ENCODE data around the gene ZNF488. TPM values are rescaled to one million over a fixed set of nuclear protein-coding genes. Genes with fewer than 3 reads are reported as not detected.

ZNF488 gene
- total RNA-seq, 1 donor from 2014 or later: 0.29 TPM

DNA sequence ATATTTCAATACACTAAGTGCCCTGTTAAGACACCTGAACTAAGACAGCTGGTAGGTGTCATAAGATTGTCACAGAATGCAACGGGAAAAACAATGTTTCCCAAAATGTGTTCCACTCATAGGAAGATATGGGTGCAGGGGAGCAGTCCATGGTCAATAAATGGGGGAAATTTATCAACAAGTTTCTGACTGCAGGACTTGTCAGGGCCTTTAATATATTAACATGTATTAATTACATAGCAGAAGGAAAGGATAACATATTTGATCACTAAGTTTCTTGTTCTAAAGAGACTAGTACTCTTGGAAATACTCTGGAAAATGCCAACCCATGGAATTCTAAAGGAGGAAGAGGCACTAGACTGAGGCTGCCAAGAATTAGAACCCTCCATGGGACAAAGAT, 29.2 kb downstream of the ZNF488 start:
- no peaks in the 10 kb centered on the region for H3K36me3 ChIP-seq (ENCODE audit: control insufficient read depth, insufficient read depth, low read length)
- H3K27me3 ChIP-seq (ENCODE audit: control insufficient read depth, insufficient read depth, low read length): no peaks in the 10 kb centered on the region
- DNase-seq (ENCODE audit: low read depth): no peak
- no peak overlapping the region for H3K4me3 ChIP-seq (ENCODE audit: low read depth, low read length)
- TF ChIP-seq, protein P1, sequence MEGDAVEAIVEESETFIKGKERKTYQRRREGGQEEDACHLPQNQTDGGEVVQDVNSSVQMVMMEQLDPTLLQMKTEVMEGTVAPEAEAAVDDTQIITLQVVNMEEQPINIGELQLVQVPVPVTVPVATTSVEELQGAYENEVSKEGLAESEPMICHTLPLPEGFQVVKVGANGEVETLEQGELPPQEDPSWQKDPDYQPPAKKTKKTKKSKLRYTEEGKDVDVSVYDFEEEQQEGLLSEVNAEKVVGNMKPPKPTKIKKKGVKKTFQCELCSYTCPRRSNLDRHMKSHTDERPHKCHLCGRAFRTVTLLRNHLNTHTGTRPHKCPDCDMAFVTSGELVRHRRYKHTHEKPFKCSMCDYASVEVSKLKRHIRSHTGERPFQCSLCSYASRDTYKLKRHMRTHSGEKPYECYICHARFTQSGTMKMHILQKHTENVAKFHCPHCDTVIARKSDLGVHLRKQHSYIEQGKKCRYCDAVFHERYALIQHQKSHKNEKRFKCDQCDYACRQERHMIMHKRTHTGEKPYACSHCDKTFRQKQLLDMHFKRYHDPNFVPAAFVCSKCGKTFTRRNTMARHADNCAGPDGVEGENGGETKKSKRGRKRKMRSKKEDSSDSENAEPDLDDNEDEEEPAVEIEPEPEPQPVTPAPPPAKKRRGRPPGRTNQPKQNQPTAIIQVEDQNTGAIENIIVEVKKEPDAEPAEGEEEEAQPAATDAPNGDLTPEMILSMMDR (IDR thresholded peaks at IDR 0.05; ENCODE audit: insufficient read depth, low read length, poor library complexity, severe bottlenecking): no peak

DNA sequence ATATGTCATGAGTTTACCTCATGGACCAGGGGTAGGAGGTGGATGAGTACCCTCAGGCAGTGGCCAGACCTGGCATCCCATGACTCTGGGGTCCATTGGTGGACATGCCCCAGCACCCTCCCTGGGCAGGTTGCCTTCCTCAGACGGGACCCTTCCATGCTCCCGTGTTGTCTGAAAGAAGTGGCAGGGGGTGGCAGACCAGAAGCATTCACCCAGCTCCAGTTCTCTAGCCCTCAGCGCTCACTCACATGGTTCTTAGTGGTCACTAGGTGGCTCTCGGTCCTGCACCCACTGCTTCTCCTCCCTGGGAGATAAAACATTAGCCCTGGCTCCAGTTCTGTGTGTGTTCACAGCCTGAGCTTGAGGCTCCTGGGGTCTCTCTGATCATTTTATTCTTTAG, 29.9 kb downstream of the ZNF488 start:
- H3K4me3 ChIP-seq (ENCODE audit: low read depth, low read length): no peak overlapping the region
- TF ChIP-seq, protein P1 (IDR thresholded peaks at IDR 0.05; ENCODE audit: insufficient read depth, low read length, poor library complexity, severe bottlenecking): peak; percentile 29
- no peaks in the 10 kb centered on the region for H3K36me3 ChIP-seq (ENCODE audit: control insufficient read depth, insufficient read depth, low read length)
- no peaks in the 10 kb centered on the region for H3K27me3 ChIP-seq (ENCODE audit: control insufficient read depth, insufficient read depth, low read length)
- DNase-seq (ENCODE audit: low read depth): no peak

DNA sequence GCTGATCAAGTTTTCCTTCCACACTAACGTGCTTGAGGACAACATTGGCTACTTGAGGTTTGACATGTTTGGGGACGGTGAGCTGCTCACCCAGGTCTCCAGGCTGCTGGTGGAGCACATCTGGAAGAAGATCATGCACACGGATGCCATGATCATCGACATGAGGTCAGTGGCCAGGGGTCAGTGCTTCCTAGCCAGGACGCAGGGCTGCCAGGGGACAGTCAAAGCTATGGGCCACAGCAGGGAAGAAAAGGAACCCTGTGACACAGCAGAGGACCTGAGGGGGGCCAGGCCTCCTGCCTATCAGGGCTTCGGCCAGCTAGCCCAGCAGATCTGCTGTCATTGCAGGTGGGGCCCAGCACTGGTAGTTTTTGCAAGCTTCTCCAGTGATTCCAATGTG, 30.7 kb downstream of the ZNF488 start:
- TF ChIP-seq, protein P1 (IDR thresholded peaks at IDR 0.05; ENCODE audit: insufficient read depth, low read length, poor library complexity, severe bottlenecking): no peak
- Histone ChIP-seq H3K36me3 (ENCODE audit: control insufficient read depth, insufficient read depth, low read length) (no peaks in the 10 kb centered on the region), H3K27me3 (ENCODE audit: control insufficient read depth, insufficient read depth, low read length) (no peaks in the 10 kb centered on the region), H3K4me3 (ENCODE audit: low read depth, low read length) (no peak overlapping the region)
- DNase-seq (ENCODE audit: low read depth): no peak

DNA sequence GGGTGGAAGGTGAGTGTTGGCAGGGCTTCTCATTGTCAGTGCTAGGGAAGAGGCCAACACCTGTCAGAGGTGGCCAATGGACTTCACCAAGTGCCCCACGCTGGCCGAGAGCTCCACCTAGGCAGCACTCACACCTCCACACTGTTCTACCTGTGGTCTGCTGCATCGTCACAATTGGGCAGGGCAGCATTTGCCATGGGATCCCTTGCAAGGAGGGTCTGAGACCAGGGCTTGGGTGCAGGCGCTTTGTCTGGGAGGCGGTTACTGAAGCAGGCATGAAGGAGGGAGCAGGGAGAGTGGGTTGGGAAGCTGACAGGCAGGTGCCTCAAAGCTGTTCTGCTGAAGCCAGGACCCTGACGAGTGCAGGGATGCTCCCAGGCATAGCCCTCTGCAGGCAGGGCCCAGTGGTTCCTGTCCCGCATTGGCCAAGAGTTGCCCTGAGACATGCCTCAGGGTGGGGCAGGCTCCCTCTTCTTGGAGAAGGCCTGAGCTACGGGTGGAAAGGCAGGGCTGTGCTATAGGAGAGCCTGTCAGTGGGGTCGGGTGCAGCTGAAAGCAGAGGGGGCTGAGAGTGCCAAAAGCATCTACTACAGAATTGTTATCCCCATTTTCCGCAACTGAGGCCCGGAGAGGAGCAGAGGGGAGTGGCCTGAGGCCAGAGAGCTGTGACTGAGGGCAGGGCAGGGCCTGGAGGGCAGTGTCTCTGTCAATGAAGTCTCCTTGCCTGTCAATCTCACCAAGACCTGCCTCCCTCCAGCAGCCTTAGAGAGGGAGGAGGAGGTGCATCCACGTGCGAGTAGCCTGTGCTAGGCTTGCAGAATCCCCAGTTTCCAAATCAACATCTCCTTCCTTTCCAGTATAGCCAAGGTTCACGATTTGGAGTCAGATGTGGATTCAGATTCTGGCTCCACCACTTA, 31.9 kb downstream of the ZNF488 start:
- TF ChIP-seq, protein P1 (IDR thresholded peaks at IDR 0.05; ENCODE audit: insufficient read depth, low read length, poor library complexity, severe bottlenecking): no peak
- DNase-seq (ENCODE audit: low read depth): no peak
- no peaks in the 10 kb centered on the region for H3K27me3 ChIP-seq (ENCODE audit: control insufficient read depth, insufficient read depth, low read length)

DNA sequence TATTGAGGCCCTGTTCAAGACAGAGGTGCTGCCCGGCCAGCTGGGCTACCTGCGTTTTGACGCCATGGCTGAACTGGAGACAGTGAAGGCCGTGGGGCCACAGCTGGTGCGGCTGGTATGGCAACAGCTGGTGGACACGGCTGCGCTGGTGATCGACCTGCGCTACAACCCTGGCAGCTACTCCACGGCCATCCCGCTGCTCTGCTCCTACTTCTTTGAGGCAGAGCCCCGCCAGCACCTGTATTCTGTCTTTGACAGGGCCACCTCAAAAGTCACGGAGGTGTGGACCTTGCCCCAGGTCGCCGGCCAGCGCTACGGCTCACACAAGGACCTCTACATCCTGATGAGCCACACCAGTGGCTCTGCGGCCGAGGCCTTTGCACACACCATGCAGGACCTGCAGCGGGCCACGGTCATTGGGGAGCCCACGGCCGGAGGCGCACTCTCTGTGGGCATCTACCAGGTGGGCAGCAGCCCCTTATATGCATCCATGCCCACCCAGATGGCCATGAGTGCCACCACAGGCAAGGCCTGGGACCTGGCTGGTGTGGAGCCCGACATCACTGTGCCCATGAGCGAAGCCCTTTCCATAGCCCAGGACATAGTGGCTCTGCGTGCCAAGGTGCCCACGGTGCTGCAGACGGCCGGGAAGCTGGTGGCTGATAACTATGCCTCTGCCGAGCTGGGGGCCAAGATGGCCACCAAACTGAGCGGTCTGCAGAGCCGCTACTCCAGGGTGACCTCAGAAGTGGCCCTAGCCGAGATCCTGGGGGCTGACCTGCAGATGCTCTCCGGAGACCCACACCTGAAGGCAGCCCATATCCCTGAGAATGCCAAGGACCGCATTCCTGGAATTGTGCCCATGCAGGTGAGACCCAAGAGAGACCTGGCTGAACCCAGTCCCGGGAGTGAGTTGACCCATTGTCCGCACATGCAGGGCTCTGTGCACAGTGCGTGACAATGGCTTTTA, 33.1 kb downstream of the ZNF488 start:
- no peaks in the 10 kb centered on the region for H3K36me3 ChIP-seq (ENCODE audit: control insufficient read depth, insufficient read depth, low read length)
- H3K27me3 ChIP-seq (ENCODE audit: control insufficient read depth, insufficient read depth, low read length): no peaks in the 10 kb centered on the region
- no peak overlapping the region for H3K4me3 ChIP-seq (ENCODE audit: low read depth, low read length)
- TF ChIP-seq, protein P1 (IDR thresholded peaks at IDR 0.05; ENCODE audit: insufficient read depth, low read length, poor library complexity, severe bottlenecking): no peak
- no peak for DNase-seq (ENCODE audit: low read depth)

More for the DNA sequence above, 31.9 kb downstream of the ZNF488 start:
- Histone ChIP-seq H3K36me3 (ENCODE audit: control insufficient read depth, insufficient read depth, low read length) (no peaks in the 10 kb centered on the region), H3K4me3 (ENCODE audit: low read depth, low read length) (no peak overlapping the region)

All from kidney epithelial cell (primary cell).